Measurements from ENCODE around the gene JOSD1. TPM values are rescaled to one million over a fixed set of nuclear protein-coding genes. Genes with fewer than 3 reads are reported as not detected.
A peak's percentile ranks its signal among the peaks of the same experiment; 100 is the strongest.

JOSD1 gene
- polyA plus RNA-seq, 3 donors, result 7.1 to 83.5 (median 7.2) TPM

- Histone ChIP-seq H3K27ac (ENCODE audit: low read depth in 1 of 2, low read length in 2 of 2) (no peak overlapping the region), H3K4me3 (replicated peaks in 1 of 3; ENCODE audit: low read depth in 2 of 3, low read length in 3 of 3) (no peak overlapping the region), H3K9ac (ENCODE audit: insufficient read depth, low read length, poor library complexity, severe bottlenecking) (no peak overlapping the region), H3K9me3 (replicated peaks in 1 of 2; ENCODE audit: control insufficient read depth in 1 of 2, insufficient read depth in 1 of 2, low read length in 2 of 2) (no peaks in the 10 kb centered on the region), H3K4me1 (ENCODE audit: control insufficient read depth in 1 of 2, insufficient read depth in 2 of 2, low read length in 2 of 2) (no peaks in the 10 kb centered on the region), H3K4me2 (replicated peaks; ENCODE audit: extremely low read depth, low read length, poor library complexity, severe bottlenecking) (no peak overlapping the region), H4K20me1 (ENCODE audit: insufficient read depth, low read length) (peaks cover 100% of the 10 kb centered on the region), H3K36me3 (replicated peaks in 1 of 2; ENCODE audit: control insufficient read depth in 1 of 2, insufficient read depth in 2 of 2, low read length in 2 of 2) (peaks cover 99 to 100% of the 10 kb centered on the region in 2 donors), H3K79me2 (ENCODE audit: insufficient read depth, low read length) (peaks cover 71% of the 10 kb centered on the region), H3K27me3 (ENCODE audit: control insufficient read depth in 2 of 2, insufficient read depth in 2 of 2, low read length in 2 of 2) (no peaks in the 10 kb centered on the region), H2AFZ (ENCODE audit: insufficient read depth, low read depth, low read length, poor library complexity, severe bottlenecking) (no peak overlapping the region)
- peaks cover 0 to 1% (median 0%) of the 10 kb centered on the region in 3 donors for H3K27me3 Mint-ChIP-seq (ENCODE audit: low read depth in 3 of 3)
- H3K4me1 Mint-ChIP-seq, result no peaks in the 10 kb centered on the region
- no peak overlapping the region for H3K4me3 Mint-ChIP-seq
- no peaks in the 10 kb centered on the region for H3K9me3 Mint-ChIP-seq
- H3K27ac Mint-ChIP-seq, result peak overlapping the region in 1 of 7 donors; percentile 26
- 98% methylated on average over 7 of the region's 10 CpGs for WGBS (ENCODE audit: insufficient coverage)
- TF ChIP-seq CTCF (IDR thresholded peaks at IDR 0.05), result no peak
- DNase-seq, result no peak
- intact Hi-C loops (cut with micrococcal nuclease), result no loop called here
- H3K36me3 Mint-ChIP-seq, result peaks cover 91 to 100% of the 10 kb centered on the region in 2 donors
These were observed 40.8 kb upstream of the JOSD1 start for GRCh38 chr22:38741576-38741975.

DNA sequence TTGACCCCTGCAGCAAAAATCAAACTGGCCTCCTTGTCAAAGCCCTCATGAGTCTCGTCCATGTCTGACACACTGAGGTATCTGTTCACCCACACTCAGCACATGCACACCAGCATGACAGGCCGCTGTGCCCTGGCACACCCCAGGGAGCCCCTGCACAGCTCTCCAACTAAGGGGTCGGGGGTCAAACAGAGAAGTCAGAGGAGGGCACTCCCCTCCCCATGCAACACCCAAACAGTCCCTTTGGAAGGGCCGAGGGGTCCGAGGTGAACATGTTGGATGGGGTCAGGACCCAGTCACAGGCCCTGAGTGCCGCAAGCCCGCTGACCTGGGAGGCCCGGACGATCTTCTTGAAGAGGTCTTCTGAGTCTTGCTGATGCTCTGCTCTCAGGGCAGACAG lies 40.4 kb upstream of the JOSD1 start:
- no peak overlapping the region for H3K9ac ChIP-seq (ENCODE audit: insufficient read depth, low read length, poor library complexity, severe bottlenecking)
- peaks cover 67% of the 10 kb centered on the region for H3K79me2 ChIP-seq (ENCODE audit: insufficient read depth, low read length)
- no peak for DNase-seq
- no peak overlapping the region for H3K4me3 ChIP-seq (replicated peaks in 1 of 3; ENCODE audit: low read depth in 2 of 3, low read length in 3 of 3)
- H3K27me3 ChIP-seq (ENCODE audit: control insufficient read depth in 2 of 2, insufficient read depth in 2 of 2, low read length in 2 of 2), result no peaks in the 10 kb centered on the region
- no peak for TF ChIP-seq CTCF (IDR thresholded peaks at IDR 0.05)
- H3K36me3 ChIP-seq (replicated peaks in 1 of 2; ENCODE audit: control insufficient read depth in 1 of 2, insufficient read depth in 2 of 2, low read length in 2 of 2), result peaks cover 99 to 100% of the 10 kb centered on the region in 2 donors
- H3K27ac ChIP-seq (ENCODE audit: low read depth in 1 of 2, low read length in 2 of 2), result no peak overlapping the region
- peaks cover 100% of the 10 kb centered on the region for H4K20me1 ChIP-seq (ENCODE audit: insufficient read depth, low read length)
- H3K4me2 ChIP-seq (replicated peaks; ENCODE audit: extremely low read depth, low read length, poor library complexity, severe bottlenecking), result no peak overlapping the region
- no peaks in the 10 kb centered on the region for H3K9me3 Mint-ChIP-seq
- no peak overlapping the region for H3K4me3 Mint-ChIP-seq
- intact Hi-C loops (cut with micrococcal nuclease), result no loop called here
- no peaks in the 10 kb centered on the region for H3K4me1 Mint-ChIP-seq
- H3K4me1 ChIP-seq (ENCODE audit: control insufficient read depth in 1 of 2, insufficient read depth in 2 of 2, low read length in 2 of 2), result no peaks in the 10 kb centered on the region
- no peaks in the 10 kb centered on the region for H3K9me3 ChIP-seq (replicated peaks in 1 of 2; ENCODE audit: control insufficient read depth in 1 of 2, insufficient read depth in 1 of 2, low read length in 2 of 2)
- H3K27ac Mint-ChIP-seq, result peak overlapping the region in 2 of 7 donors; percentile 13 to 26
- H3K27me3 Mint-ChIP-seq (ENCODE audit: low read depth in 3 of 3), result peaks cover 0 to 1% (median 0%) of the 10 kb centered on the region in 3 donors
- H3K36me3 Mint-ChIP-seq, result peaks cover 91 to 100% of the 10 kb centered on the region in 2 donors
- H2AFZ ChIP-seq (ENCODE audit: insufficient read depth, low read depth, low read length, poor library complexity, severe bottlenecking), result no peak overlapping the region
- 99% methylated on average over 7 of the region's 9 CpGs for WGBS (ENCODE audit: insufficient coverage)
